ENCODE results near the gene KRTAP2-1. TPM values are rescaled to one million over a fixed set of nuclear protein-coding genes. Genes with fewer than 3 reads are reported as not detected.

The KRTAP2-1 gene
- total RNA-seq, 2 donors from 2014 or later, result not detected

DNA sequence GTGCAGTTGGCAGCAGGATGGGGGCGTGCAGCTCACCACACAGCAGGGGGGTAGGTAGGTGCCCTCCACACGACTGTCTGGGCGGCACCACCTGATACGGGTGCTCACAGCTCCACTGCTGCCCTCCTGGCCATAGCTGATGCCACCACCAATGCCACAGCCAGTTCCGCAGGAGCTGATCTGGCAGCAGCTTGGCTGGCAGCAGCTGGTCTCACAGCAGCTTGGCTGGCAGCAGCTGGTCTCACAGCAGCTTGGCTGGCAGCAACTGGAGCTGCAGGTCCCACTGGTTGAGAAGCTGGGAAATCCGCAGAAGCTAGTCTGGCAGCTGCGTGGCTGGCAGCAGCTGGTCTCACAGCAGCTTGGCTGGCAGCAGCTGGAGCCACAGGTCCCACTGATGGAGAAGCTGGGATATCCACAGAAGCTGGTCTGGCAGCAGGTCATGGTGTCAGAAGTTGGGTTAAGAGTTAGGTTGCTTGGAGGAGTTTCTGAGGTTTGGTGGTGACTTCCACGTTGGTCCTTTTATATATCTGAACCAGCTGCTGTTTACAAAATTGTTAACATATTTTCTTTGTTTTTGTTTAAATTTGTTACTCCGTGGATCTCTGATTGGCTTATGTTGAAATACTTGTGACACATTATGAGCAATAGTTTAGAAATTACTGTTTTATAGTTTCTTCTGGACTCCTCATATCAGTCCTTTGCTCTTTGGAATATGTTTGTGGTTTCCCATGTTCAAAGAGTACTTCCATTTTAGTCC is 20.2 kb downstream of the KRTAP2-1 start, which contains the start of gene KRTAP1-5:
Gene KRTAP1-5 (minus strand): TSS at position 494 of the 757 bp plus-strand sequence. CDS start 53 bp downstream, at position 441.
- ATAC-seq, result no peak
- H3K27ac Mint-ChIP-seq, result no peak within 1 kb of the TSS
- H3K9me3 Mint-ChIP-seq, result no peaks in the 10 kb centered on the region
- DNase-seq (ENCODE audit: low spot score in 2 of 2), result no peak
- no peaks in the 10 kb centered on the region for H3K36me3 Mint-ChIP-seq

- H3K36me3 Mint-ChIP-seq, result no peaks in the 10 kb centered on the region
- no peaks in the 10 kb centered on the region for H3K9me3 Mint-ChIP-seq
- no peak for DNase-seq (ENCODE audit: low spot score in 2 of 2)
- no peak overlapping the region for H3K27ac Mint-ChIP-seq
- no peak for ATAC-seq
Measured at GRCh38 chr17:41024697-41025096, 22.4 kb downstream of the KRTAP2-1 start.

- ATAC-seq (no peak), DNase-seq (ENCODE audit: low spot score in 2 of 2) (no peak)
- Mint-ChIP-seq H3K36me3 (no peaks in the 10 kb centered on the region), H3K27ac (no peak overlapping the region), H3K9me3 (no peaks in the 10 kb centered on the region)
Measured at GRCh38 chr17:41020336-41020735, 26.8 kb downstream of the KRTAP2-1 start.

DNA sequence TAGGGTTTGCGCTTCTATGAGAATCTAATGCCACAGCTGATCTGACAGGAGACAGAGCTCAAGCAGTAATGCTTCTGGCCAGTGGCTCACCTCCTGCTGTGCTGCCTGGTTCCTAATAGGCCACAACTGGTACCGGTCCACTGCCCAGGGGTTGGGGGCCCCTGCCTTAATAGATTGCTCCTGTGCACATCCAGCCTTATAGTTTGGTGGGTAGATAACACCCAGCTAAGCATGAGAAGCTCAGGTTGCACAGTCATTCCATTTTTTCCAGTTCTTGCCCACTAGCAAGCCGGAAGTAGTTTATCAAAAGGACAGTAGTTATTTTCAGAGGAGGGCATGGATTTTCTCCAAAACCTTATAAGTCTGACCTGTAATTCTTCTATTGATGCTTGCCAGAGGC is 27.7 kb downstream of the KRTAP2-1 start:
- no peak for ATAC-seq

DNA sequence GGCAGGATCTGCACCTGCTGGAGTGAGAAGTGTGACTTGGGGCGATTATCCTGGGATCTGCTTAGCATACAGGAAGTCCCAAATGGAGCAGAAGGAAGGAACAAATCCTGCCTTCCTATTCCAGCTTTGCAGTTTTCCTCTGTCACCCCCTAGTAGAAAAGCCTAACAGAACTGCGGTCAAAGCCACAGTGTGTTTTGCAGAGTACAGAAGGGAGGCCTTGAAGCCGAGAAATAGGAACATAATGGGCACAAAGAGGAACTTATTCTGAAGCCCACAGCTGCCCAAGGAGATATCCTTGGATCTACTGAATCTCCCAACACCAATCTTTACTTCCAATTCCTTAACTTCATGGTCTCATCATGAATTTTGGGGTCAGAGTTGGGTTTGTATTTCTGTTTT is 28.6 kb downstream of the KRTAP2-1 start:
- ATAC-seq (no peak), DNase-seq (ENCODE audit: low spot score in 2 of 2) (no peak)
- Mint-ChIP-seq H3K36me3 (no peaks in the 10 kb centered on the region), H3K9me3 (no peaks in the 10 kb centered on the region), H3K27ac (no peak overlapping the region)

More for the DNA sequence above, 27.7 kb downstream of the KRTAP2-1 start:
- Mint-ChIP-seq H3K27ac (no peak overlapping the region), H3K9me3 (no peaks in the 10 kb centered on the region), H3K36me3 (no peaks in the 10 kb centered on the region)
- DNase-seq (ENCODE audit: low spot score in 2 of 2), result no peak

DNA sequence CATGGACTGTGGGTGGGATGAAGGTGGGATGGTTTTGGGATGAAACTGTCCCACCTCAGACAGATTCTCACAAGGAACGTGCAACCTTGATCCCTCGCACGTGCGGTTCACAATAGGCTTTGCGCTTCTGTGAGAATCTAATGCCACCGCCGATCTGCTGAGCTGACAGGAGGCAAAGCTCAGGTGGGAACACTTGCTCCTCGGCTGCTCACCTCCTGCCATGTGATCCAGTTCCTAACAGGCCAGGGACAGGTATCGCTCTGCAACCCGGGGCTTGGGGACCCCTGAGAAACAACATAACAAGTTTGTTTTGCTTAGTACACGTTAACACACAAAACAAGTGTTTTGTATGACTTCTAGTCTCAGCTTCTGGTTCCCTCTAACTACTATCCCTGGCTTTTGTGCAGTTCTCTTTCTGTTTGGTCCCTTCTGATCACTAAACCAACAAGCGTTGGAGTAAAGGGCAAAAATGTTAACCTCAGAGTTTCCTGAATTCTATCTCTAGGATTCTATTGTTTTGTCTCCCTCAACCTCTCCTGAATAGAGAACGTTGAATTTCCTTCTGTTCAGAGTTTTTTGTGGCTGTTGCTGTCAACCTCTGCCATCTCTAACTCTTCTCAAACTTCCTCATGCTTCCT is 30.4 kb downstream of the KRTAP2-1 start:
- DNase-seq (ENCODE audit: low spot score in 2 of 2) (no peak), ATAC-seq (no peak)
- Mint-ChIP-seq H3K9me3 (no peaks in the 10 kb centered on the region), H3K27ac (no peak overlapping the region), H3K36me3 (no peaks in the 10 kb centered on the region)

DNA sequence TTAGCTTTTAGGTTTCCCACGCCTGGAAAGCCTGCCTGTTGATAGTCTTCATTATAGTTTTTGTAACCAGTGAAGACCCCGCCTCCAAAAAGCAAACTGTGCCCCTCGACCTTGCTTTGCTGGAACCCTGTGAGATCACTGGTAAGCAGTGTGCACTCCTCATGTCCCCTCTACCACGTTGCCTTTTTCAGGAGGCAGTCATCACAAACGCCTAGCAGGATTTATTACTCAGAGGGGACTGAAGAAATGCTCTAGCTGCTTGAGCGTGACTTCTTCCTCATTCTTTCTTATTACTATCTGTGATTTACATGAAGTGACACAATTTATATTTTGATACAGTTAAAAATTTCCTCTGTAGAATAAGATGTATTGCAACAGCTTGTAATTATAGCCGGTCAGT is 31.7 kb downstream of the KRTAP2-1 start:
- no peak for ATAC-seq
- Mint-ChIP-seq H3K36me3 (no peaks in the 10 kb centered on the region), H3K27ac (no peak overlapping the region), H3K9me3 (no peaks in the 10 kb centered on the region)
- DNase-seq (ENCODE audit: low spot score in 2 of 2), result no peak

DNA sequence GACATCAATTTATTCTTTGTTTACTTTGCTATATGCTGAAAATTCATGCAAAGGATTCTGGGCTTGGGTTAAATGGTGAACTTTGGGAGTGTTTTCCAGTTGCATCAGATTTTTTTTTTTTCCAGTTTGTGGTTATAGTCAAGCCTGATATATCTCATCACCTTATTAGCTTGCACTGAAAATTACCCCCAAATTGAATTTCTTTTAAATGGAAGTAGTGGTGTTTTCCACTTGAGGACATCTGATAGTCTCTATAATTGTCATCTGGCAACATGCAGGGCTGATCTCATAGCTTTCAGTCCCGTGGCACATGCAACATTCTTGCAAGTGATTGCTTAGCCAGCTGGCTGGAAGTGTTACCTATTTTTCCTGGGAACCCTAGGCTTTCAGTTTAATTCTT is 33.5 kb downstream of the KRTAP2-1 start:
- ATAC-seq, result no peak
- DNase-seq (ENCODE audit: low spot score in 2 of 2), result no peak
- Mint-ChIP-seq H3K9me3 (no peaks in the 10 kb centered on the region), H3K36me3 (no peaks in the 10 kb centered on the region), H3K27ac (no peak overlapping the region)

DNA sequence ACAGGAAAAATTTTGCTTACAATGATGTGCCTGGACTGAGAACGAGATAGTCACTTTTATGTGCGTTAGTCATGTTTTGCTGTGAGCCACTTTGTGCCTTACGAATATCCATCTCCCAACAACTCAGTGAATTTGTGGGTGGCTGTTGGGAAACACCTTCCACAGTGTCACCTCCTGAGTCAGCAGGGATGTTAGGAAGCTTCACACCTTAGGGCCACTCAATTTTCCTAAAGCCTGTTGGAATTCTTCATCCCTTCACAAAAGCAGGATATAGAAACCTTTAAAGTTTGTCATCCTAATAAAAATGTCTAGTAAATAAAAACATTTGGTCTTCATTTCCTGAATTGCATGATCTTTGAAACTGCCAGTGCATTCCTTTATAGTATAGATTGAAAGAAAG is 33.9 kb downstream of the KRTAP2-1 start:
- Mint-ChIP-seq H3K36me3 (no peaks in the 10 kb centered on the region), H3K9me3 (no peaks in the 10 kb centered on the region), H3K27ac (no peak overlapping the region)
- no peak for ATAC-seq
- no peak for DNase-seq (ENCODE audit: low spot score in 2 of 2)

DNA sequence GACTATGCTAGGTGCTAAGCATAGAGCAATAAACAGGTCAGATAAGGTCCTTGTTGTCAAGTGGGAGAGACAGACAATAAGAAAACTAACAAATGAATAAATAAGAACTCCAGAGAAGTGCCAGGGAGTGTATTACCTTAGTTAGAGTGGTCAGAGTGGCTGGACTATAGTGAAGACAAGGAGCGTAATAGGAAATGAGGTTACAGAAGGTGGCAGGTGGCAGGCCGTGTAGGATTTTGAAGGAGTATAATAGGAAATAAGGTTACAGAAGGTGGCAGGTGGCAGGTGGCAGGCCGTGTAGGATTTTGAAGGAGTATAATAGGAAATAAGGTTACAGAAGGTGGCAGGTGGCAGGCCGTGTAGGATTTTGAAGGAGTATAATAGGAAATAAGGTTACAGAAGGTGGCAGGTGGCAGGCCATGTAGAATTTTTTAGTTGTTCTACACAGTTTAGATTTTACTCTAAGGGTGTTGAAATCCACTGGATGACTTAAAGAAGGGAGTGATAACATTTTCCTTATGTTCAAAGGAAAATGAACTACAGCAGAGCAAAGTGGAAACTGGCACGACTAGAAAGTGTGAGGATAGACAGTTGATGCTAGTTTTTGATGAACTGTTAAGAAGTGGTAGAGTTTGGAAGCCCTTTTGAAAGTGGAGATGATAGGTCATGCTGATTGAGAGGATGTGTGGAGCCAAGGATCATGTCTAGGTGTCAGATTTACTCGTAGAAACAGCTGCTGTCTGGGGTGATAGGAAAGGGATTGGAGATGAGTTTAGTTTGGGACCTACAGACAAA is 34.6 kb downstream of the KRTAP2-1 start:
- DNase-seq (ENCODE audit: low spot score in 2 of 2) (no peak), ATAC-seq (no peak)
- no peaks in the 10 kb centered on the region for H3K9me3 Mint-ChIP-seq
- no peaks in the 10 kb centered on the region for H3K36me3 Mint-ChIP-seq
- H3K27ac Mint-ChIP-seq, result no peak overlapping the region

- Mint-ChIP-seq H3K36me3 (no peaks in the 10 kb centered on the region), H3K9me3 (no peaks in the 10 kb centered on the region), H3K27ac (no peak overlapping the region)
- DNase-seq (ENCODE audit: low spot score in 2 of 2) (no peak), ATAC-seq (no peak)
Measured at GRCh38 chr17:41010441-41010840, 36.7 kb downstream of the KRTAP2-1 start.

GRCh38 chr17:41009936-41010335 is 37.2 kb downstream of the KRTAP2-1 start:
- no peaks in the 10 kb centered on the region for H3K9me3 Mint-ChIP-seq
- DNase-seq (ENCODE audit: low spot score in 2 of 2) (no peak), ATAC-seq (no peak)
- no peaks in the 10 kb centered on the region for H3K36me3 Mint-ChIP-seq
- no peak overlapping the region for H3K27ac Mint-ChIP-seq

DNA sequence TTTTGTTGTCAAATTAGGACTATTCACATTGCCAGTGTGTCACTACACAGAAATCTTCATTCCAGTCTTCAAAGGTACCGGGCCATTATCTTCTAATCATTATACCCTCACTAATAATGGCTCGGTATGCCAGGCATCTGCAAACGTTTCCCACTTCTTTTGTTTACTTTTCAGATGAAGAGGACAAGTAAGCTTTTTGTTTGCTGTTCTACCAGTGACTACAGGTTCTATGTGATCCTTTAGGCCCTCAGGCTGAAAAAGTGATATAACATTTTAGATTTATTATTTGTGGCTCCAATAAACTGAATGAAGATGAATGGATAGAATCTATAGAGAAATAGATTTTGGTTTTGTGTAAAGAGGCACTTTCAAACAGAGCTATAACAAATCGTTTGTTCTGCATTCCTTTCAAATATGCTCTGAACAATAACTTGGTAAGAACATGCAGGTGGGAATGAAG is 37.8 kb downstream of the KRTAP2-1 start:
- DNase-seq (ENCODE audit: low spot score in 2 of 2) (no peak), ATAC-seq (no peak)
- Mint-ChIP-seq H3K27ac (no peak overlapping the region), H3K9me3 (no peaks in the 10 kb centered on the region), H3K36me3 (no peaks in the 10 kb centered on the region)

DNA sequence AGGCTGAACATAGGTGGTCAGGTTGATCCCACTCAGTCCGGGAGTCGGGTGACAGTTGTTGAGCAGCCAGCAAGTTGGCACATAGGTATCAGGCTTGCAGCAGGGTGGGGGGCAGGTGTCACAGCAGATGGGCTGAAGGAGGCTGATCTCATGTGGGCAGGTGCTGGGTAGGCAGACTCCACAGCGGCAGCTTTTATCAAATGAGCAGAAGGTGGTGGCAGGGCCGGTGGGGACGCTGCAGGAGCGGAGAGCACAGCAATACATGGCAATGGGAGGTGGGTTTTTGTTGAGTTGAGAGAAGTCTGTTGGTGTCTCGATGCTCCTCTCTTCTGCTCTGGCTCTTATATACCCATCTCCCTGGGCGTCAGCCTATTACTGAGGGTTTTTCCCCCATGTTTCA is 38.3 kb downstream of the KRTAP2-1 start, which contains the start of gene KRTAP3-1:
Gene KRTAP3-1 (minus strand): TSS at position 318 of the 400 bp plus-strand sequence. CDS start 54 bp downstream, at position 264.
- Mint-ChIP-seq H3K9me3 (no peaks in the 10 kb centered on the region), H3K36me3 (no peaks in the 10 kb centered on the region), H3K27ac (no peak within 1 kb of the TSS)
- ATAC-seq (no peak), DNase-seq (ENCODE audit: low spot score in 2 of 2) (no peak)

DNA sequence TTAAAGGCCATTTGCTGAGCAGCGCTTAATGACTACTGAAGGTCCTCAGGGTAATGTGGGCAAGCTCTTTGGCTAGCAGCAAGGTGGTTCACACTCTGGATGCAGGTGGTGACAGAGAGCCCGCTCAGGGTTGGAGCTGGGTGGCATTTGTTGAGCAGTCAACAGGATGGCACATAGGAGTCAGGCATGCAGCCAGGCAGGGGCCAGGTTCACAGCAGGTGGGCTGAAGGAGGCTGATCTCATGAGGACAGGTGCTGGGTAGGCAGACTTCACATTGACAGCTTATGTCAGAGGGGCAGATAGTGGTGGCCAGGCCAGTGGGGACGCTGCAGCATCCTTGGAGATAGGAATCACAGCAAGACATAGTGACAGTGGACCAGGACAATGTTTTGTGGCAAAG is 42.7 kb downstream of the KRTAP2-1 start:
- no peaks in the 10 kb centered on the region for H3K9me3 Mint-ChIP-seq
- H3K36me3 Mint-ChIP-seq, result no peaks in the 10 kb centered on the region
- no peak overlapping the region for H3K27ac Mint-ChIP-seq
- DNase-seq (ENCODE audit: low spot score in 2 of 2) (no peak), ATAC-seq (no peak)

- Mint-ChIP-seq H3K9me3 (no peaks in the 10 kb centered on the region), H3K36me3 (no peaks in the 10 kb centered on the region), H3K27ac (no peak overlapping the region)
- no peak for ATAC-seq
- DNase-seq (ENCODE audit: low spot score in 2 of 2), result no peak
Measured at GRCh38 chr17:41003926-41004325, 43.2 kb downstream of the KRTAP2-1 start.

DNA sequence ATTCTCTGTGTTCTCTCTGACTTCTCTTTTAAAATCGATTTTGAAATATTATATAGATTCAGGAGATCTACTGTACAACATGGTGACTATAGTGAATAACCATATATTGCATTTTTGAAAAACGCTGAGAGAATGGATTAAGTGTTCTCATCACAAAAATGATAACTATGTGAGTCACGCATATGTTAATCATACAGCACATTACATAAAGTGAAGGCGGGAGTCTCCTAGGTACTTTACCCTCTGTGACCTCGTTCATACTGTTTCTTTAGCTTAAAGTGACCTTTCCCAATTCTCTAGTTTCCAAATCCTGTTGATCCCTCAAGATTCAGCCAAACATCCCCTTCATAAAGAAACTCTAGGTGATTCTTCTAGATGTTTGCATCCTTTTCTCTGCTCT is 44.3 kb downstream of the KRTAP2-1 start:
- no peak for DNase-seq (ENCODE audit: low spot score in 2 of 2)
- no peak for ATAC-seq

More for the DNA sequence above, 44.3 kb downstream of the KRTAP2-1 start:
- no peaks in the 10 kb centered on the region for H3K36me3 Mint-ChIP-seq
- H3K9me3 Mint-ChIP-seq, result no peaks in the 10 kb centered on the region
- H3K27ac Mint-ChIP-seq, result no peak overlapping the region

Data from activated naive CD4-positive, alpha-beta T cell treated with anti-CD3 and anti-CD28 coated beads, Interleukin-2, amount 50 U/mL, for 72 hours (primary cell).